T-cell (primary cell): ENCODE results near the gene PHTF1. TPM values are rescaled to one million over a fixed set of nuclear protein-coding genes. Genes with fewer than 3 reads are reported as not detected.

Source experiments
- ATAC-seq, 4 experiments: fragments of 200-7000 bp in 3 of 4; fragments of 150-1000 bp in 1 of 4; cut with Tn5 transposase; replicated peaks in 1 of 4; 1 replicate in 3 of 4; 2 replicates in 1 of 4; pipeline ENCODE4 v1.10.0; 2021; ENCODE audit warnings: moderate library complexity in 3 of 4, mild to moderate bottlenecking in 2 of 4, moderate number of reproducible peaks in 1 of 4
- CTCF ChIA-PET, 2 donors: fragments of 300-600 bp; sonication (Branson Sonifier 250); formaldehyde crosslinking; loops; one replicate each; lab custom pipeline; 2022; ENCODE audit warnings: antibody characterized with exemption in 2 of 2; lab: Charles Lee
- POLR2A ChIA-PET, 2 donors: fragments of 300-600 bp; sonication (Branson Sonifier 250); formaldehyde crosslinking; loops; one replicate each; lab custom pipeline; 2022; ENCODE audit warnings: antibody characterized with exemption in 2 of 2; lab: Charles Lee
- DNase-seq, 35 experiments: peaks; one replicate each; pipeline versions ENCODE4 v3.0.0 to v3.0.0-alpha.2; 2013 to 2023
- H3K27ac ChIP-seq: one replicate; pipeline ENCODE4 v1.5.1; 2013; ENCODE audit warnings: low read length
- H3K27me3 ChIP-seq, 2 experiments: replicated peaks in 1 of 2; 1 replicate in 1 of 2; 2 replicates in 1 of 2; pipeline versions ENCODE4 v1.6.1 to v1.7.0; 2013; ENCODE audit warnings: low read length in 1 of 2, mixed read lengths in 1 of 2; ENCODE audit not compliant: control insufficient read depth in 2 of 2, insufficient read depth in 2 of 2; ENCODE audit errors: extremely low read depth in 1 of 2
- H3K36me3 ChIP-seq, 2 donors: 1 replicate in 1 of 2; 2 replicates in 1 of 2; pipeline versions ENCODE4 v1.6.1 to v1.7.0; 2013; ENCODE audit warnings: low read length in 1 of 2; ENCODE audit not compliant: control insufficient read depth in 2 of 2, insufficient read depth in 1 of 2; ENCODE audit errors: extremely low read depth in 1 of 2
- H3K4me1 ChIP-seq, 2 experiments: 1 replicate in 1 of 2; 2 replicates in 1 of 2; pipeline versions ENCODE4 v1.6.1 to v1.7.0; 2013; ENCODE audit warnings: low read length in 2 of 2, mixed read lengths in 1 of 2; ENCODE audit not compliant: insufficient read depth in 2 of 2, control insufficient read depth in 1 of 2; ENCODE audit errors: extremely low read depth in 1 of 2
- H3K4me3 ChIP-seq, 2 donors: 1 replicate in 1 of 2; 2 replicates in 1 of 2; pipeline versions ENCODE4 v1.5.1 to v1.7.0; 2013; ENCODE audit warnings: mild to moderate bottlenecking in 2 of 2, low read length in 1 of 2, moderate library complexity in 1 of 2; ENCODE audit not compliant: control insufficient read depth in 1 of 2; ENCODE audit errors: extremely low read depth in 1 of 2
- H3K9me3 ChIP-seq: 2 replicates; pipeline ENCODE4 v1.7.0; 2013
- H3K27ac Mint-ChIP-seq, 2 donors: one replicate each; pipeline ENCODE4 v1.8.0; 2020 to 2021; ENCODE audit warnings: mild to moderate bottlenecking in 2 of 2, mixed read lengths in 2 of 2
- H3K27me3 Mint-ChIP-seq, 2 donors: one replicate each; pipeline ENCODE4 v1.8.0; 2021 to 2022; ENCODE audit warnings: mixed read lengths in 2 of 2
- H3K36me3 Mint-ChIP-seq: one replicate; pipeline ENCODE4 v1.8.0; 2021; ENCODE audit warnings: mixed read lengths
- H3K4me1 Mint-ChIP-seq, 3 donors: one replicate each; pipeline ENCODE4 v1.8.0; 2020 to 2022; ENCODE audit warnings: mixed read lengths in 3 of 3, mild to moderate bottlenecking in 1 of 3
- H3K4me3 Mint-ChIP-seq, 3 donors: one replicate each; pipeline ENCODE4 v1.8.0; 2020 to 2022; ENCODE audit warnings: mild to moderate bottlenecking in 3 of 3, mixed read lengths in 3 of 3, moderate library complexity in 3 of 3
- H3K9me3 Mint-ChIP-seq, 3 donors: one replicate each; pipeline ENCODE4 v1.8.0; 2020 to 2022; ENCODE audit warnings: mixed read lengths in 3 of 3
- WGBS: methylation state at CpG from one replicate; pipeline ENCODE4 v1.1.5; 2013; ENCODE audit warnings: missing lambda C conversion rate; ENCODE audit not compliant: insufficient coverage; 5-methylcytosine and 5-hydroxymethylcytosine counted together
- total RNA-seq, 35 experiments: library from RNA in 6 of 35; stranded (reverse) in 6 of 35; fragments of 120-200 nt in 1 of 35; gene quantifications; one replicate each; pipeline versions ENCODE4 v1.2.1 to v1.2.4 and lab custom pipeline; 2013 to 2026

The PHTF1 gene
- total RNA-seq, 5 donors from 2014 or later (not counting 1 experiment from before 2014, with no cell fraction given): 5.9 to 10.5 (median 9.2) TPM

- Histone ChIP-seq H3K27ac (no peak overlapping the region), H3K4me1 (no peaks in the 10 kb centered on the region), H3K27me3 (no peaks in the 10 kb centered on the region), H3K36me3 (no peaks in the 10 kb centered on the region), H3K4me3 (no peak overlapping the region), H3K9me3 (no peaks in the 10 kb centered on the region)
- Mint-ChIP-seq H3K27me3 (no peaks in the 10 kb centered on the region), H3K9me3 (no peaks in the 10 kb centered on the region), H3K36me3 (peaks cover 8% of the 10 kb centered on the region), H3K27ac (peak overlapping the region in 1 of 2 donors; percentile 2), H3K4me3 (no peak overlapping the region), H3K4me1 (no peaks in the 10 kb centered on the region)
- DNase-seq: no peak
- ChIA-PET POLR2A (interaction anchor here in 1 of 2 donors (0.6 kb wide), 1 partner anchor 987 kb away, joined by 3 read pairs; no protein-coding TSS in a partner anchor), CTCF (no interaction called here)
- no peak for ATAC-seq
- WGBS: 79% methylated on average over 6 of the region's 8 CpGs
Observed at GRCh38 chr1:113683384-113684152, 75.7 kb downstream of the PHTF1 start.

- POLR2A ChIA-PET: no interaction called here
- Mint-ChIP-seq H3K9me3 (no peaks in the 10 kb centered on the region), H3K27me3 (no peaks in the 10 kb centered on the region), H3K27ac (no peak overlapping the region), H3K4me1 (no peaks in the 10 kb centered on the region), H3K4me3 (no peak overlapping the region), H3K36me3 (peaks cover 8% of the 10 kb centered on the region)
- no peak overlapping the region for H3K27ac ChIP-seq
- DNase-seq (no peak), ATAC-seq (no peak)
- H3K4me3 ChIP-seq: no peak overlapping the region
- no peaks in the 10 kb centered on the region for H3K4me1 ChIP-seq
- H3K27me3 ChIP-seq: no peaks in the 10 kb centered on the region
- no peaks in the 10 kb centered on the region for H3K36me3 ChIP-seq
- CTCF ChIA-PET: interaction anchor here in 1 of 2 donors (1.3 kb wide), 1 partner anchor 547 kb away, joined by 4 read pairs; no protein-coding TSS in a partner anchor
- no peaks in the 10 kb centered on the region for H3K9me3 ChIP-seq
- WGBS: 83% methylated on average over 2 of the region's 7 CpGs
Observed at GRCh38 chr1:113681596-113682337, 77.5 kb downstream of the PHTF1 start.

GRCh38 chr1:113678159-113678469, 81.2 kb downstream of the PHTF1 start:
- CTCF ChIA-PET: interaction anchor here (0.7 to 1.4 kb wide), 4 partner anchors 538 to 796 kb away, joined by 3 to 7 read pairs (median 4); partner anchors contain the start of gene LRIG2 (in 1 of the 2)
- H3K36me3 Mint-ChIP-seq: peaks cover 4% of the 10 kb centered on the region

GRCh38 chr1:113677250-113678158, 81.8 kb downstream of the PHTF1 start:
- Histone ChIP-seq H3K4me1 (no peaks in the 10 kb centered on the region), H3K36me3 (no peaks in the 10 kb centered on the region), H3K27ac (no peak overlapping the region), H3K9me3 (no peaks in the 10 kb centered on the region), H3K4me3 (no peak overlapping the region), H3K27me3 (no peaks in the 10 kb centered on the region)
- DNase-seq (peak in 2 of 35 experiments; percentile 4 to 55), ATAC-seq (peak in 1 of 4 experiments; percentile 49)
- ChIA-PET CTCF (interaction anchor here (0.6 to 1.4 kb wide), 6 partner anchors 529 to 796 kb away, joined by 3 to 7 read pairs (median 4); partner anchors contain the start of gene LRIG2 (in 1 of the 2)), POLR2A (no interaction called here)
- Mint-ChIP-seq H3K27ac (no peak overlapping the region), H3K4me1 (no peaks in the 10 kb centered on the region), H3K9me3 (no peaks in the 10 kb centered on the region), H3K36me3 (no peaks in the 10 kb centered on the region), H3K4me3 (no peak overlapping the region), H3K27me3 (no peaks in the 10 kb centered on the region)
- 87% methylated on average over 5 of the region's 7 CpGs for whole genome bisulfite sequencing

More at GRCh38 chr1:113678159-113678469, 81.2 kb downstream of the PHTF1 start:
- no peak overlapping the region for H3K4me3 Mint-ChIP-seq
- Histone ChIP-seq H3K4me3 (no peak overlapping the region), H3K27ac (no peak overlapping the region), H3K27me3 (no peaks in the 10 kb centered on the region), H3K4me1 (no peaks in the 10 kb centered on the region), H3K36me3 (no peaks in the 10 kb centered on the region), H3K9me3 (no peaks in the 10 kb centered on the region)
- POLR2A ChIA-PET: no interaction called here
- H3K4me1 Mint-ChIP-seq: no peaks in the 10 kb centered on the region
- DNase-seq (no peak), ATAC-seq (no peak)
- H3K27ac Mint-ChIP-seq: no peak overlapping the region
- H3K27me3 Mint-ChIP-seq: no peaks in the 10 kb centered on the region
- H3K9me3 Mint-ChIP-seq: no peaks in the 10 kb centered on the region

GRCh38 chr1:113676524-113676923, 82.8 kb downstream of the PHTF1 start:
- ATAC-seq (no peak), DNase-seq (no peak)
- H3K4me1 Mint-ChIP-seq: no peaks in the 10 kb centered on the region
- no peaks in the 10 kb centered on the region for H3K9me3 Mint-ChIP-seq
- ChIA-PET POLR2A (no interaction called here), CTCF (interaction anchor here in 1 of 2 donors (0.6 to 1.3 kb wide), 2 partner anchors 528 to 535 kb away, joined by 3 to 4 read pairs; no protein-coding TSS in a partner anchor)
- 100% methylated on average over 1 of the region's 5 CpGs for WGBS
- no peak overlapping the region for H3K4me3 ChIP-seq
- no peaks in the 10 kb centered on the region for H3K27me3 ChIP-seq
- no peaks in the 10 kb centered on the region for H3K36me3 ChIP-seq
- no peaks in the 10 kb centered on the region for H3K4me1 ChIP-seq
- H3K36me3 Mint-ChIP-seq: no peaks in the 10 kb centered on the region
- no peak overlapping the region for H3K27ac ChIP-seq
- no peaks in the 10 kb centered on the region for H3K9me3 ChIP-seq
- H3K4me3 Mint-ChIP-seq: no peak overlapping the region
- no peaks in the 10 kb centered on the region for H3K27me3 Mint-ChIP-seq
- no peak overlapping the region for H3K27ac Mint-ChIP-seq

- Mint-ChIP-seq H3K27me3 (no peaks in the 10 kb centered on the region), H3K4me3 (no peak overlapping the region), H3K4me1 (no peaks in the 10 kb centered on the region), H3K9me3 (no peaks in the 10 kb centered on the region), H3K27ac (no peak overlapping the region), H3K36me3 (no peaks in the 10 kb centered on the region)
- no peak for ATAC-seq
- Histone ChIP-seq H3K4me1 (no peaks in the 10 kb centered on the region), H3K27ac (no peak overlapping the region), H3K4me3 (no peak overlapping the region), H3K27me3 (no peaks in the 10 kb centered on the region), H3K9me3 (no peaks in the 10 kb centered on the region), H3K36me3 (no peaks in the 10 kb centered on the region)
- ChIA-PET CTCF (interaction anchor here in 1 of 2 donors (0.5 kb wide), 1 partner anchor 23 kb away, joined by 3 read pairs; no protein-coding TSS in a partner anchor), POLR2A (no interaction called here)
- no peak for DNase-seq
- 94% methylated on average over 2 of the region's 2 CpGs for WGBS
Observed at GRCh38 chr1:113675302-113675701, 84.0 kb downstream of the PHTF1 start.
